Calu3 (cell line): ENCODE data around the gene XRCC3. TPM values are rescaled to one million over a fixed set of nuclear protein-coding genes. Genes with fewer than 3 reads are reported as not detected.

Experiments
- BruUV-seq: library from RNA; stranded (reverse); fragments of 400-500 nt; replicated peaks from 2 replicates; lab custom pipeline; 2021; lab: Mats Ljungman, UMichigan
- CTCF ChIA-PET: fragments of 300-600 bp; sonication (Branson Sonifier 250); formaldehyde crosslinking; loops from one replicate; lab custom pipeline; 2022; ENCODE audit warnings: antibody characterized with exemption; lab: Charles Lee
- DNase-seq: peaks from one replicate; pipeline ENCODE4 v3.0.0; 2022
- H3K27ac Mint-ChIP-seq: one replicate; pipeline ENCODE4 v1.8.0; 2022; ENCODE audit warnings: mixed read lengths; ENCODE audit not compliant: unreplicated experiment
- H3K27me3 Mint-ChIP-seq: one replicate; pipeline ENCODE4 v1.8.0; 2022; ENCODE audit warnings: mixed read lengths; ENCODE audit not compliant: unreplicated experiment
- H3K36me3 Mint-ChIP-seq: one replicate; pipeline ENCODE4 v1.8.0; 2022; ENCODE audit warnings: mild to moderate bottlenecking, moderate library complexity, mixed read lengths; ENCODE audit not compliant: insufficient read depth, unreplicated experiment
- H3K4me1 Mint-ChIP-seq: one replicate; pipeline ENCODE4 v1.8.0; 2022; ENCODE audit warnings: mild to moderate bottlenecking, low read depth, mixed read lengths; ENCODE audit not compliant: unreplicated experiment
- H3K4me3 Mint-ChIP-seq: one replicate; pipeline ENCODE4 v1.8.0; 2022; ENCODE audit warnings: mild to moderate bottlenecking, low read depth, moderate library complexity, mixed read lengths; ENCODE audit not compliant: unreplicated experiment
- H3K9me3 Mint-ChIP-seq: one replicate; pipeline ENCODE4 v1.8.0; 2022; ENCODE audit warnings: low read depth, mixed read lengths; ENCODE audit not compliant: unreplicated experiment
- intact Hi-C: fragments of 100-400 bp; cut with micrococcal nuclease; formaldehyde crosslinking; loops from one replicate; pipeline ENCODE4 v1.10.0; 2022; ENCODE audit not compliant: unreplicated experiment
- total RNA-seq: library from RNA; stranded (reverse); gene quantifications from 2 replicates; pipeline ENCODE4 v1.2.3, GENCODE V29; 2022
- TF ChIP-seq, protein P1 (sequence below): fragments of 200-600 bp; IDR thresholded peaks from one replicate; pipeline ENCODE4 v1.8.0; 2022; ENCODE audit warnings: antibody characterized with exemption; ENCODE audit not compliant: unreplicated experiment

Gene XRCC3
- total RNA-seq, 1 experiment from 2014 or later: 48.6 TPM

GRCh38 chr14:103702095-103702494 lies 13.2 kb downstream of the XRCC3 start:
- H3K9me3 Mint-ChIP-seq: no peaks in the 10 kb centered on the region
- no peak overlapping the region for H3K27ac Mint-ChIP-seq
- H3K27me3 Mint-ChIP-seq: no peaks in the 10 kb centered on the region
- no peak for DNase-seq
- H3K4me1 Mint-ChIP-seq: no peaks in the 10 kb centered on the region
- no TSS peak for BruUV-seq
- intact Hi-C loops: no loop called here
- TF ChIP-seq, protein P1, sequence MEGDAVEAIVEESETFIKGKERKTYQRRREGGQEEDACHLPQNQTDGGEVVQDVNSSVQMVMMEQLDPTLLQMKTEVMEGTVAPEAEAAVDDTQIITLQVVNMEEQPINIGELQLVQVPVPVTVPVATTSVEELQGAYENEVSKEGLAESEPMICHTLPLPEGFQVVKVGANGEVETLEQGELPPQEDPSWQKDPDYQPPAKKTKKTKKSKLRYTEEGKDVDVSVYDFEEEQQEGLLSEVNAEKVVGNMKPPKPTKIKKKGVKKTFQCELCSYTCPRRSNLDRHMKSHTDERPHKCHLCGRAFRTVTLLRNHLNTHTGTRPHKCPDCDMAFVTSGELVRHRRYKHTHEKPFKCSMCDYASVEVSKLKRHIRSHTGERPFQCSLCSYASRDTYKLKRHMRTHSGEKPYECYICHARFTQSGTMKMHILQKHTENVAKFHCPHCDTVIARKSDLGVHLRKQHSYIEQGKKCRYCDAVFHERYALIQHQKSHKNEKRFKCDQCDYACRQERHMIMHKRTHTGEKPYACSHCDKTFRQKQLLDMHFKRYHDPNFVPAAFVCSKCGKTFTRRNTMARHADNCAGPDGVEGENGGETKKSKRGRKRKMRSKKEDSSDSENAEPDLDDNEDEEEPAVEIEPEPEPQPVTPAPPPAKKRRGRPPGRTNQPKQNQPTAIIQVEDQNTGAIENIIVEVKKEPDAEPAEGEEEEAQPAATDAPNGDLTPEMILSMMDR: no peak
- CTCF ChIA-PET: interaction anchor here (0.5 to 0.6 kb wide), 2 partner anchors 84 to 307 kb away, joined by 3 to 4 read pairs; no protein-coding TSS in a partner anchor
- H3K36me3 Mint-ChIP-seq: peaks cover 61% of the 10 kb centered on the region
- H3K4me3 Mint-ChIP-seq: no peak overlapping the region

DNA sequence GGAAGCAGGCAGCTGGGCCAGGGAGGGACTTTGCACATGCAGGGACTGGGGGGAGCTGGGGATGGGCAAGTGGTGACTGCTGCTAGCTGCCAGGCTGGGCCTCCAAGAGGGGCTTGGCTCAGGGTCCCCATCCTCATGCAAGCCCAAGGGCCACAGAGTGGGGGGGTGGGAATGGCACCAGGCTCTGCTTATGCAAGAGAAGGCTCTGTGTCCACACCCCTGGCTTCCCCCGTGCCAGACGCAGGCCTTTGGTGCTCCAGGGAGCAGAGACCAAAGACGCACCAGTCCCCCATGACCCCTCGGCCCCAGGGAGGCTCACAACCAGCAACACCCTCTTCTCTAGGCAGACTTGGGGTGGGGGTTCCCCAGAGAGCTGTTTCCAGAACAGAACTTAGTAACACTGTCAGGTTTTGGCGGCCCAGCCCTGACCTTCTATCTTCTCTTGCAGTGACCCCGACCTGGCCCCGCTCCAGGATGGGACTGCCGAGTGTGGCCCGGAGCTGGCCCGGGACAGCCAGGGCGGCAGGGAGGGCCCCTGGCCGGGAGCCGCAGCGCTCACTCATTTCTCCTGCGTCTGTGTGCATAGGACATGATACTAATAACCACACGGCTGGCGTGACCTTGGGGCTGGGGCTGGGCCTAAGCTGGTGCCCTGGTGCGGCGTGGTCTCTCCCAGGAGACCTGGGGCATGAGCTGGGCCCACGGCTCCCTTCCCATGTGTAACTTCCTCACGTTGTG lies 14.3 kb downstream of the XRCC3 start:
- peaks cover 66% of the 10 kb centered on the region for H3K36me3 Mint-ChIP-seq
- H3K4me1 Mint-ChIP-seq: no peaks in the 10 kb centered on the region
- DNase-seq: no peak
- intact Hi-C loops: no loop called here
- CTCF ChIA-PET: interaction anchor here (0.9 kb wide), 1 partner anchor 13 kb away, joined by 4 read pairs; no protein-coding TSS in a partner anchor
- no TSS peak for BruUV-seq
- H3K4me3 Mint-ChIP-seq: no peak overlapping the region
- H3K27ac Mint-ChIP-seq: no peak overlapping the region
- no peaks in the 10 kb centered on the region for H3K9me3 Mint-ChIP-seq
- no peaks in the 10 kb centered on the region for H3K27me3 Mint-ChIP-seq
- TF ChIP-seq, protein P1: no peak

GRCh38 chr14:103699901-103700752 lies 15.1 kb downstream of the XRCC3 start:
- no peaks in the 10 kb centered on the region for H3K27me3 Mint-ChIP-seq
- peak overlapping the region; percentile 37 for H3K27ac Mint-ChIP-seq
- peaks cover 66% of the 10 kb centered on the region for H3K36me3 Mint-ChIP-seq
- H3K9me3 Mint-ChIP-seq: no peaks in the 10 kb centered on the region
- BruUV-seq: no TSS peak
- no peak overlapping the region for H3K4me3 Mint-ChIP-seq
- CTCF ChIA-PET: interaction anchor here (0.9 kb wide), 1 partner anchor 13 kb away, joined by 4 read pairs; no protein-coding TSS in a partner anchor
- no peaks in the 10 kb centered on the region for H3K4me1 Mint-ChIP-seq
- TF ChIP-seq, protein P1: no peak
- intact Hi-C loops: no loop called here
- DNase-seq: no peak

DNA sequence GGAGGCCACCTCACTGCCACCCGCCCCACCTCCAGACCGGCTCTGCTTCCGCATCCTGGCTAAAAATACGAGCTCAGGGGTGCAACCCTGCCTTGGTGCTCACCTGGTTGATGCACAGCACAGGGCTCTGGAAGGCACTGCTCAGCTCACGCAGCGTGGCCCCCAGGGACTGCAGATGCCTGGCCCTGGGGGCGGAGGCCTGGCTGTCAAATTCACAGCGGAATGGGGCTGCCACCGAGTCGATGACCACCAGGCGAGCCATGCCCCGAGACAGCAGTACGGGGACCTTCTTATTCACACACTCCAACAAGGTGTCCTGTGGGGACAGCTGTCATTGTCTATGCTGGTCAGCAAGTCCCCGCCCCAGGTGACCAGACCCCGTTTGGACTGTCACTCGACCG lies 16.0 kb downstream of the XRCC3 start:
- TF ChIP-seq, protein P1: no peak
- H3K9me3 Mint-ChIP-seq: no peaks in the 10 kb centered on the region
- no peaks in the 10 kb centered on the region for H3K27me3 Mint-ChIP-seq
- CTCF ChIA-PET: no interaction called here
- intact Hi-C loops: no loop called here
- H3K36me3 Mint-ChIP-seq: peaks cover 61% of the 10 kb centered on the region
- no TSS peak for BruUV-seq
- no peak for DNase-seq
- no peaks in the 10 kb centered on the region for H3K4me1 Mint-ChIP-seq
- no peak overlapping the region for H3K4me3 Mint-ChIP-seq
- peak overlapping the region; percentile 37 for H3K27ac Mint-ChIP-seq
